K562 (cell line): ENCODE results near the gene C2. TPM values are rescaled to one million over a fixed set of nuclear protein-coding genes. Genes with fewer than 3 reads are reported as not detected.

ENCODE experiments used
- ATAC-seq: fragments of 200-7000 bp; cut with Tn5 transposase; 3 replicates; pipeline ENCODE4 v1.9.1; 2020; ENCODE audit warnings: moderate library complexity
- BruUV-seq: library from RNA; stranded (reverse); fragments of 400-500 nt; replicated peaks from 2 replicates; lab custom pipeline; 2021; lab: Mats Ljungman, UMichigan
- CTCF ChIA-PET: fragments of 300-600 bp; formaldehyde crosslinking; extraction: SDS; loops from one replicate; lab custom pipeline; 2021; ENCODE audit warnings: low intra/inter-chr PET ratio; lab: Yijun Ruan, JAX
- POLR2A ChIA-PET: fragments of 300-600, 350-650 bp; sonication (Branson Sonifier 250); formaldehyde crosslinking; extraction: SDS; loops from one replicate; lab custom pipeline; 2021; ENCODE audit warnings: antibody characterized with exemption, inconsistent platforms; lab: Yijun Ruan, JAX
- DNase-seq, 4 experiments: peaks; one replicate each; pipeline versions ENCODE4 v3.0.0 to v3.0.0-alpha.2; 2011 to 2018; ENCODE audit warnings: low spot score in 3 of 4, mixed read lengths in 3 of 4; ENCODE audit errors: extremely low read depth in 1 of 4
- FAIRE-seq: peaks from 2 replicates; lab custom pipeline; 2011; peaks lifted over from hg19 to GRCh38; lab: Jason Lieb, UNC
- H2AFZ ChIP-seq: 2 replicates; pipeline ENCODE4 v1.6.0; 2011; ENCODE audit warnings: low read depth, low read length, control low read depth, inconsistent platforms
- H3K27ac ChIP-seq: fragments of 200-600 bp; 3 replicates; pipeline ENCODE4 v1.8.0; 2011; ENCODE audit warnings: low read depth, mild to moderate bottlenecking, control low read depth, inconsistent platforms, low read length, moderate library complexity, mixed read lengths; ENCODE audit errors: extremely low read depth
- H3K27me3 ChIP-seq, 2 experiments: fragments of 300-600 bp in 1 of 2; 2 replicates in 1 of 2; 3 replicates in 1 of 2; pipeline versions ENCODE4 v1.6.0 to v1.8.0; 2011; ENCODE audit warnings: inconsistent platforms in 2 of 2, low read length in 2 of 2, mild to moderate bottlenecking in 1 of 2, mixed read lengths in 1 of 2, moderate library complexity in 1 of 2; ENCODE audit not compliant: control insufficient read depth in 2 of 2, insufficient read depth in 2 of 2
- H3K36me3 ChIP-seq: fragments of 300-600 bp; 3 replicates; pipeline ENCODE4 v1.8.0; 2011; ENCODE audit warnings: mild to moderate bottlenecking, low read length, inconsistent platforms; ENCODE audit not compliant: control insufficient read depth, insufficient read depth
- H3K4me1 ChIP-seq, 2 experiments: fragments of 200-600 bp in 1 of 2; replicated peaks in 1 of 2; 2 replicates in 1 of 2; 3 replicates in 1 of 2; pipeline versions ENCODE4 v1.5.1 to v1.8.0; 2011; ENCODE audit warnings: inconsistent platforms in 2 of 2, low read length in 2 of 2, mild to moderate bottlenecking in 1 of 2, mixed read lengths in 1 of 2, moderate library complexity in 1 of 2; ENCODE audit not compliant: control insufficient read depth in 2 of 2, insufficient read depth in 2 of 2
- H3K4me2 ChIP-seq: 2 replicates; pipeline ENCODE4 v1.6.1; 2011; ENCODE audit warnings: low read length, control low read depth, inconsistent platforms, mixed read lengths; ENCODE audit not compliant: insufficient read depth
- H3K4me3 ChIP-seq: fragments of 200-600 bp; sonication (generic), shearing (Covaris generic); 2 replicates; pipeline ENCODE4 v1.5.1; 2016; ENCODE audit warnings: control low read depth, inconsistent platforms
- H3K79me2 ChIP-seq: fragments of 200-600 bp; 3 replicates; pipeline ENCODE4 v1.8.0; 2011; ENCODE audit warnings: low read length, inconsistent platforms; ENCODE audit not compliant: control insufficient read depth, insufficient read depth
- H3K9ac ChIP-seq, 2 experiments: 2 replicates each; pipeline versions ENCODE4 v1.6.0 to v1.6.1; 2011; ENCODE audit warnings: low read depth in 2 of 2, low read length in 2 of 2, control low read depth in 1 of 2, inconsistent platforms in 1 of 2, mild to moderate bottlenecking in 1 of 2, mixed read lengths in 1 of 2; ENCODE audit not compliant: insufficient read depth in 1 of 2
- H3K9me1 ChIP-seq: one replicate; pipeline ENCODE4 v1.6.0; 2011; ENCODE audit warnings: inconsistent platforms, mild to moderate bottlenecking, low read length, moderate library complexity; ENCODE audit not compliant: control insufficient read depth, insufficient read depth
- H3K9me3 ChIP-seq: replicated peaks from 2 replicates; pipeline ENCODE4 v1.5.1; 2011; ENCODE audit warnings: low read depth, low read length, inconsistent platforms; ENCODE audit not compliant: control insufficient read depth, insufficient read depth
- H4K20me1 ChIP-seq: replicated peaks from 2 replicates; pipeline ENCODE4 v1.6.1; 2011; ENCODE audit warnings: low read length, inconsistent platforms, mixed read lengths; ENCODE audit not compliant: control insufficient read depth, insufficient read depth
- AFF4 ChIP-seq: sonication (generic); formaldehyde crosslinking; IDR thresholded peaks from 2 replicates; pipeline ENCODE4 v1.8.0; 2023; ENCODE audit warnings: mild to moderate bottlenecking, missing genetic modification reagents
- ATF7 ChIP-seq: fragments of 450-650 bp; IDR thresholded peaks from 2 replicates; pipeline ENCODE4 v1.7.1; 2014; ENCODE audit warnings: mild to moderate bottlenecking, moderate library complexity
- BRCA1 ChIP-seq, 2 experiments: fragments of 450-650 bp in 1 of 2; sonication (generic) in 1 of 2; formaldehyde crosslinking in 1 of 2; IDR thresholded peaks; 2 replicates each; pipeline versions ENCODE4 v1.5.0 to v1.6.1; 2017 to 2020; ENCODE audit warnings: mild to moderate bottlenecking in 1 of 2, missing genetic modification reagents in 1 of 2
- DNMT1 ChIP-seq: fragments of 450-650 bp; IDR thresholded peaks from 2 replicates; pipeline ENCODE4 v1.6.1; 2016; ENCODE audit warnings: antibody characterized with exemption, mild to moderate bottlenecking
- HSF4 ChIP-seq: fragments of 250-450 bp; sonication (Bioruptor Pico); IDR thresholded peaks from 2 replicates; pipeline ENCODE4 v2.1.2; 2022; ENCODE audit warnings: mild to moderate bottlenecking, moderate library complexity, borderline replicate concordance
- KAT8 ChIP-seq: fragments of 450-650 bp; IDR thresholded peaks from 2 replicates; pipeline ENCODE4 v1.6.1; 2016; ENCODE audit warnings: low read depth, mild to moderate bottlenecking
- NBN ChIP-seq: fragments of 450-650 bp; IDR thresholded peaks from 2 replicates; pipeline ENCODE4 v1.6.1; 2016; ENCODE audit warnings: low read depth, mild to moderate bottlenecking
- SMARCB1 ChIP-seq: IDR thresholded peaks from 2 replicates; pipeline ENCODE4 v1.6.1; 2011; ENCODE audit warnings: improper control_type of control experiment, low read depth; ENCODE audit not compliant: insufficient read length
- U2AF2 ChIP-seq: fragments of 200-400 bp; formaldehyde crosslinking; optimal IDR thresholded peaks from 2 replicates; pipeline ENCODE3; 2017; ENCODE audit warnings: low read depth, mild to moderate bottlenecking, low read length
- ZNF232 ChIP-seq: sonication (generic); formaldehyde crosslinking; IDR thresholded peaks from 2 replicates; pipeline ENCODE4 v1.8.0; 2022; ENCODE audit warnings: mild to moderate bottlenecking, missing genetic modification reagents
- ZNF518B ChIP-seq: fragments of 250-450 bp; sonication (Bioruptor Pico); IDR thresholded peaks from 2 replicates; pipeline ENCODE4 v1.5.0; 2021; ENCODE audit warnings: mild to moderate bottlenecking, moderate library complexity
- ZNF696 ChIP-seq: fragments of 250-450 bp; sonication (Bioruptor Pico); conservative IDR thresholded peaks from 2 replicates; pipeline ENCODE4 v1.4.0; 2020; ENCODE audit warnings: mild to moderate bottlenecking, moderate library complexity
- ZNF830 ChIP-seq: fragments of 250-450 bp; sonication (Bioruptor Pico); IDR thresholded peaks from 2 replicates; pipeline ENCODE4 v1.5.0; 2021; ENCODE audit warnings: mild to moderate bottlenecking
- WGBS: fragments of 100-300 bp; shearing (Covaris generic); methylation state at CpG from one replicate; pipeline ENCODE4 v1.1.6; 2016; ENCODE audit warnings: low coverage, mixed read lengths; ENCODE audit not compliant: insufficient coverage; ENCODE audit errors: missing lambda C conversion rate; 5-methylcytosine and 5-hydroxymethylcytosine counted together
- in situ Hi-C: fragments of 300-500 bp; cut with MboI; formaldehyde crosslinking; loops from 4 replicates; pipeline ENCODE4 v1.15.0; 2018; ENCODE audit warnings: inconsistent platforms, mixed read lengths
- intact Hi-C: fragments of 100-400 bp; cut with micrococcal nuclease; formaldehyde crosslinking; loops from 2 replicates; pipeline ENCODE4 v1.14.2; 2022
- polyA plus RNA-seq, 8 experiments: library from polyadenylated mRNA; depleted of rRNA in 4 of 8; stranded (reverse) in 5 of 8; unstranded in 3 of 8; fragments of >200 nt; fragmentation: Nextera tagmentation in 2 of 8; fragmentation: Illumina TruSeq in 1 of 8; extraction: Ambion mirVana in 2 of 8; extraction: Trizol in 1 of 8; gene quantifications; 2 replicates each; pipeline versions ENCODE4 v1.2.1 to v1.2.3, GENCODE V29; 2011 to 2014; ENCODE audit warnings: inconsistent platforms in 1 of 8, missing spikeins in 1 of 8
- total RNA-seq, 7 experiments: library from RNA; depleted of rRNA in 6 of 7; stranded (reverse); fragments of >200 nt in 6 of 7; fragmentation: Illumina TruSeq in 2 of 7; extraction: Trizol in 2 of 7; gene quantifications; 2 replicates each; pipeline versions ENCODE4 v1.2.1 to v1.2.3, GENCODE V29; 2011 to 2021; ENCODE audit warnings: low replicate concordance in 1 of 7

The C2 gene
- total and polyA plus RNA-seq, 9 of the 15 experiments (the other 6 are each of a cell fraction or from before 2014, with no cell fraction given) = 0.05 to 1.1 (median 0.39) TPM; not detected in 1

GRCh38 chr6:31971993-31972708, 44.6 kb downstream of the C2 start, which contains the start of gene DXO:
DXO (minus strand) TSS chr6:31972138; CDS start chr6:31971675, 463 bp downstream.
- Histone ChIP-seq H2AFZ (peak within 1 kb of the TSS; percentile 93), H3K9ac (peak within 1 kb of the TSS; percentile 90 to 96), H3K79me2 (peaks cover 48% of the 10 kb centered on the region), H3K4me2 (peak within 1 kb of the TSS; percentile 99), H3K4me1 (peaks cover 56 to 65% of the 10 kb centered on the region in 2 experiments; a peak in 4 of 5 replicates), H3K9me1 (no peaks in the 10 kb centered on the region), H3K36me3 (peaks cover 48% of the 10 kb centered on the region), H3K9me3 (no peaks in the 10 kb centered on the region), H3K4me3 (peak within 1 kb of the TSS; percentile 56), H3K27ac (peak within 1 kb of the TSS; percentile 84), H3K27me3 (no peaks in the 10 kb centered on the region), H4K20me1 (no peaks in the 10 kb centered on the region)
- in situ Hi-C loops = loop anchor here (5.0 kb wide), 1 partner anchor 45 kb away; no protein-coding TSS in a partner anchor
- WGBS = under 1% methylated on average over 62 of the region's 62 CpGs
- CTCF ChIA-PET = no interaction called here
- no TSS peak for BruUV-seq
- ATAC-seq (peak; percentile 84), FAIRE-seq (peak; percentile 92), DNase-seq (peak; percentile 98 to 99 (median 98))
- intact Hi-C loops = loop anchor here (1.0 to 10.0 kb wide), 2 partner anchors 13 to 237 kb away; partner anchors contain the start of genes CLIC1 and SKIC2
- POLR2A ChIA-PET = interaction anchor here (0.6 to 5.8 kb wide), 15 partner anchors 9 to 423 kb away, joined by 3 to 74 read pairs (median 4); partner anchors contain the start of genes C6orf47, CFB, FKBPL and NELFE
- no peak for TF ChIP-seq ZNF518B (CRISPR knock-in tag)
- TF ChIP-seq ZNF696 = no peak
- TF ChIP-seq ZNF830 (CRISPR knock-in tag) = peak; percentile 72
- peak; percentile 100 for TF ChIP-seq NBN
- 0 out of 2 replicates have a peak, but pooled peaks have one; percentile 53 for TF ChIP-seq KAT8
- no peak for TF ChIP-seq ZNF232
- TF ChIP-seq DNMT1 = 0 out of 2 replicates have a peak, but pooled peaks have one; percentile 48
- no peak for TF ChIP-seq BRCA1 (IDR thresholded peaks at IDR 0.05)
- no peak for TF ChIP-seq BRCA1 (CRISPR knock-in tag; IDR thresholded peaks at IDR 0.05)
- peak; percentile 88; the same call in 1 of the 2 replicates for TF ChIP-seq AFF4 (CRISPR knock-in tag)
- no peak for TF ChIP-seq U2AF2
- TF ChIP-seq SMARCB1 = no peak
- no peak for TF ChIP-seq HSF4
- TF ChIP-seq ATF7 = peak; percentile 41
